Activated T-helper 1 cell treated with anti-CD3 and anti-CD28 coated beads, Interleukin-12 subunit alpha, Interleukin-12 subunit beta, Interleukin-2, Interleukin-4 antibody, amounts not matched to agents 30 ng/mL and 10 ng/mL and 1 ng/mL, durations not matched to agents 14 hours and 24 hours and 36 hours (primary cell): ENCODE results near the gene LAMB1. TPM values are rescaled to one million over a fixed set of nuclear protein-coding genes. Genes with fewer than 3 reads are reported as not detected.

Experiments
- DNase-seq: peaks from one replicate; pipeline ENCODE4 v3.0.0; 2021; ENCODE audit warnings: low spot score
- H3K27ac Mint-ChIP-seq: one replicate; pipeline ENCODE4 v1.8.0; 2021; ENCODE audit warnings: mild to moderate bottlenecking, mixed read lengths
- H3K27me3 Mint-ChIP-seq: one replicate; pipeline ENCODE4 v1.8.0; 2022; ENCODE audit warnings: mild to moderate bottlenecking, moderate library complexity, mixed read lengths; ENCODE audit not compliant: insufficient read depth
- H3K36me3 Mint-ChIP-seq: one replicate; pipeline ENCODE4 v1.8.0; 2021; ENCODE audit warnings: low read depth, mixed read lengths
- H3K4me1 Mint-ChIP-seq: one replicate; pipeline ENCODE4 v1.8.0; 2021; ENCODE audit warnings: low read depth, mixed read lengths
- H3K4me3 Mint-ChIP-seq: one replicate; pipeline ENCODE4 v1.8.0; 2021; ENCODE audit warnings: mild to moderate bottlenecking, moderate library complexity, mixed read lengths
- H3K9me3 Mint-ChIP-seq: one replicate; pipeline ENCODE4 v1.8.0; 2021; ENCODE audit warnings: mixed read lengths
- intact Hi-C: fragments of 100-400 bp; cut with micrococcal nuclease; formaldehyde crosslinking; loops from one replicate; pipeline ENCODE4 v1.15.1; 2024
- total RNA-seq: library from RNA; stranded (reverse); gene quantifications from 2 replicates; pipeline ENCODE4 v1.2.3, GENCODE V29; 2022

Gene LAMB1
- total RNA-seq, 1 donor from 2014 or later, result not detected

GRCh38 chr7:108014747-108015682 lies 12.1 kb upstream of the LAMB1 start:
- H3K9me3 Mint-ChIP-seq, result no peaks in the 10 kb centered on the region
- intact Hi-C loops, result no loop called here
- H3K27me3 Mint-ChIP-seq, result peaks cover 2% of the 10 kb centered on the region

DNA sequence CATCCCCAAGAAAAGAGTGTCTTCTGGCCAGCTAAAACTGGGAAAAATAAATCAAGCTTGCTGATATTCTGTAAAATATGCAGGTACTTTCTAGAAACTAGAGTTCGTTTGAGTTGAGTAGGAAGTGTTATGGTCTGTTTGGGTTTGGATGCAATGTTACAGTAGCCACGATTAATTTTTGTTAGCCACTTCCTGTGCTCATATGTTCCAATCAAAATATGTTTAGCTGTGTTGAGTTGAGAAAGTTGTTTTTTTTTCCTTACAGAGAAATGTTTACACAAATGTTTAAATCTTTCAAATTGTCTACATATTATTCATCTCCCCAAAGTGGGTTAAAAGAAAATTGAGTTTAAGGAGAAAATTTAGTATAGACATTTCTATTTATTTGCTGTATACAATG lies 11.3 kb upstream of the LAMB1 start:
- intact Hi-C loops, result no loop called here
- Mint-ChIP-seq H3K27me3 (peaks cover 2% of the 10 kb centered on the region), H3K27ac (no peak overlapping the region), H3K4me1 (no peaks in the 10 kb centered on the region), H3K36me3 (no peaks in the 10 kb centered on the region), H3K4me3 (no peak overlapping the region), H3K9me3 (no peaks in the 10 kb centered on the region)
- DNase-seq, result no peak

More at GRCh38 chr7:108014747-108015682, 12.1 kb upstream of the LAMB1 start:
- no peaks in the 10 kb centered on the region for H3K36me3 Mint-ChIP-seq
- no peak overlapping the region for H3K27ac Mint-ChIP-seq
- H3K4me1 Mint-ChIP-seq, result no peaks in the 10 kb centered on the region
- no peak overlapping the region for H3K4me3 Mint-ChIP-seq
- DNase-seq, result no peak

GRCh38 chr7:108012499-108013430 lies 9.8 kb upstream of the LAMB1 start:
- Mint-ChIP-seq H3K27ac (no peak overlapping the region), H3K36me3 (no peaks in the 10 kb centered on the region), H3K4me3 (no peak overlapping the region), H3K9me3 (no peaks in the 10 kb centered on the region), H3K27me3 (peaks cover 2% of the 10 kb centered on the region), H3K4me1 (no peaks in the 10 kb centered on the region)
- intact Hi-C loops, result no loop called here
- DNase-seq, result no peak

- no peak overlapping the region for H3K27ac Mint-ChIP-seq
- intact Hi-C loops, result no loop called here
- no peak overlapping the region for H3K4me3 Mint-ChIP-seq
- DNase-seq, result no peak
- peaks cover 13% of the 10 kb centered on the region for H3K27me3 Mint-ChIP-seq
- no peaks in the 10 kb centered on the region for H3K36me3 Mint-ChIP-seq
- no peaks in the 10 kb centered on the region for H3K9me3 Mint-ChIP-seq
- H3K4me1 Mint-ChIP-seq, result no peaks in the 10 kb centered on the region
Observed at GRCh38 chr7:108010377-108010776, 7.4 kb upstream of the LAMB1 start.

DNA sequence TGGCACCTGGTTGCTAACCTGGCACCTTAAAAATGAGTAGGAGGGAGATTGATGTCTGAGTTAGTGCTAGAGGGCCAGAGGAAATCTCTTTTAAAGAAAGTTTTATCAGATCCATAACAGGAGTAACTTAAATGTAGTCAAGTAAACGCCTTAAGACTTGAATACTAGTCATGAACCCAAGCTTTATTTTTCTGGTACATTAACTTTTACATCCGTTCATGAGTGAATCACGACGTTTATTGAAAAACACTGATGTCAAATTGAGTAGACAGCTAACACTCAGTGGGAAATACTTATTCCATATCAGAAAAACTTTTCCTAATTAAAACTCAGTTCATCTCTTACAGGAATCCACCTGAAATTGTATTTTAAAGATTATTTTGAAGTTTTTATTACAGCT lies 6.9 kb upstream of the LAMB1 start:
- no peak for DNase-seq

DNA sequence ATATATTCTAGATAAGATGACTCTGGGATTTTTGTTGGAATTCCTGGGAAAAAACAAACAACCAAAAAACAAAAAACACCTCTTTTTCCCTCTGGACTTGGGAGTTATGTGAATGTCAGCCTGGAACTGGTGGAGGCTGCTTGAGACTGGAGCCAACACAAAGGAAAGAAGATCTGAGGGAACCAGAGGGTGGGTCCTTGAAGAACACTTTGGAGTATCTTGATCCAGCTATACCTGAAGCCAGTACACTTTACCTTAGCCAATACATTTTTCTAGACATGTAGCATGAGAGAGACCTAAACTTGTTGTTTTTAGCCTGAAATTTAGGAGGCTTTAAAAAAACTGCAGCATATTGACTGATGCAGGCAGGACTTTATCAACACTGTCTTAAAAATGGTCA lies 5.9 kb upstream of the LAMB1 start:
- Mint-ChIP-seq H3K27me3 (peaks cover 28% of the 10 kb centered on the region), H3K27ac (no peak overlapping the region), H3K4me3 (no peak overlapping the region), H3K4me1 (no peaks in the 10 kb centered on the region), H3K36me3 (no peaks in the 10 kb centered on the region), H3K9me3 (no peaks in the 10 kb centered on the region)
- no peak for DNase-seq
- intact Hi-C loops, result loop anchor here (5.0 kb wide), 1 partner anchor 138 kb away; no protein-coding TSS in a partner anchor

More for the DNA sequence above, 6.9 kb upstream of the LAMB1 start:
- peaks cover 18% of the 10 kb centered on the region for H3K27me3 Mint-ChIP-seq
- no peaks in the 10 kb centered on the region for H3K9me3 Mint-ChIP-seq
- no peak overlapping the region for H3K27ac Mint-ChIP-seq
- intact Hi-C loops, result loop anchor here (5.0 kb wide), 1 partner anchor 137 kb away; no protein-coding TSS in a partner anchor
- no peaks in the 10 kb centered on the region for H3K36me3 Mint-ChIP-seq
- no peaks in the 10 kb centered on the region for H3K4me1 Mint-ChIP-seq
- no peak overlapping the region for H3K4me3 Mint-ChIP-seq

DNA sequence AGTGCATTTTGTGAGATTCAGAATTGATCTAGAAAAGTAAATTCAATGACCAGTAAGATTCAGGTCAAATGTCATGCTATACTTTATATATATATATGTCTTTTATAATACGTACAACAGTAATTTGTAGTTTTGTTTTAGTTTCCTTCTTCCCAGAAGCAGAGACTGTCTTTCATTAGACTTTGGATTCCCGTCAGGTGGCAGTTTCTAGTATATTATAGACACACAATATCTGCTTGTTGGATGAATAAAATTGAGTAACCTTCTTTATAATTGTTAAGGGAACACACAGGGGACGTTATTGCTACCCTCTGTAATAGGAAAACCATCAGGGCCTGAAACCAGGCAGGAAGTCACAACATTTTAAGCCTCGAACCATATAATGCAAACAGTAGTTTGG lies 5.3 kb upstream of the LAMB1 start:
- Mint-ChIP-seq H3K27me3 (peaks cover 32% of the 10 kb centered on the region), H3K9me3 (no peaks in the 10 kb centered on the region), H3K4me3 (no peak overlapping the region), H3K36me3 (no peaks in the 10 kb centered on the region), H3K4me1 (no peaks in the 10 kb centered on the region), H3K27ac (no peak overlapping the region)
- DNase-seq, result no peak
- intact Hi-C loops, result loop anchor here (5.0 kb wide), 1 partner anchor 139 kb away; no protein-coding TSS in a partner anchor

GRCh38 chr7:108007762-108008161 lies 4.8 kb upstream of the LAMB1 start:
- peaks cover 34% of the 10 kb centered on the region for H3K27me3 Mint-ChIP-seq
- DNase-seq, result no peak
- no peaks in the 10 kb centered on the region for H3K4me1 Mint-ChIP-seq
- H3K36me3 Mint-ChIP-seq, result no peaks in the 10 kb centered on the region
- H3K9me3 Mint-ChIP-seq, result no peaks in the 10 kb centered on the region
- H3K27ac Mint-ChIP-seq, result no peak overlapping the region
- no peak overlapping the region for H3K4me3 Mint-ChIP-seq
- intact Hi-C loops, result loop anchor here (5.0 kb wide), 1 partner anchor 140 kb away; no protein-coding TSS in a partner anchor

GRCh38 chr7:108007261-108007660 lies 4.3 kb upstream of the LAMB1 start:
- Mint-ChIP-seq H3K36me3 (no peaks in the 10 kb centered on the region), H3K27me3 (peaks cover 37% of the 10 kb centered on the region), H3K9me3 (no peaks in the 10 kb centered on the region), H3K4me3 (no peak overlapping the region), H3K4me1 (no peaks in the 10 kb centered on the region), H3K27ac (no peak overlapping the region)
- DNase-seq, result no peak
- intact Hi-C loops, result loop anchor here (5.0 kb wide), 1 partner anchor 140 kb away; no protein-coding TSS in a partner anchor

DNA sequence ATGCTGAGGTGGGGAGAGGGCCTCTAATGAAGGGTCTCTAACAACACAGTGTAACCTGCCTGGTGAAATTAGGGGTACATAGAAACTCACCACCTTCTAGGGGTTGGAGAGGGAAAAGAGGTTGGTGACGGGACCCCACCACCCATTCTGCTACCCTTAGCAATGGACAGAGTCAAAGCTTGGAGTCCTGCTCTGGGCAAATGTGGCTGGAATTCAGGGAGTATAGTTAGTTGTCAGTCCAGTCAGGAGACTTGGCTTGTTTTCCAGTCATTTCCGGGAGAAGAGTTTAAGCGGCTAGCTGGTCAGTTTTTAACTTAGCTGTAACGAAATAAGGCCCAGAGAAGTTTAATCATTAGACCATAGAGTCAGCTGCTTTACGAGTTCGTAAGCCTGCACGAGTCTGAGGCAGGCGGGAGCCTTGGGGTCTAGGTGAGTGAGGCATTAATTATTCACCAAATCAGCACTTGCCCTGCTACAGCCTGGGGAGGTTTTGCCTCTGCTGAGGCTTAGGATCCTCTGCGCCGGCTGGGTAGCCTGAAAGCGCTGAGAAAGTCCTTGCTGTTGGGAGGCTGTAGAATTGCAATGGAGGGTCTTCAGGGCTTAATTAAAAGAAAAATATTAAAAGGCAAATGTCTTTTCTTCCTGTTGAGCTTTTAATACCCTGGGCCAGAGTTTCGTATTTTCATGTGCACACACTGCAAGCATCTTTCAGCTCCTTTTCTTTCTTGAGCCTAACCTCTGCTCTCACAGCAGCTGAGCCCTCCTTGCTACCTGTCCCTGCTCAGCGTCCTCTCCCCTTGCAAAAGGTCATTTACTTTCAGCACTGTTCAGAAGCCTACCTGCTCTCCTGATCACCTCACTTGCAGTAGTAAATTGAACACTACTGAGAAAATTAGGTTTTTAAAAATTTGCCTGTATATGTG lies 1.5 kb upstream of the LAMB1 start:
- intact Hi-C loops, result loop anchor here (5.0 kb wide), 1 partner anchor 143 kb away; no protein-coding TSS in a partner anchor
- H3K4me1 Mint-ChIP-seq, result no peaks in the 10 kb centered on the region
- peak overlapping the region; percentile 17 for H3K4me3 Mint-ChIP-seq
- H3K36me3 Mint-ChIP-seq, result no peaks in the 10 kb centered on the region
- no peaks in the 10 kb centered on the region for H3K9me3 Mint-ChIP-seq
- DNase-seq, result no peak
- peak overlapping the region; percentile 12 for H3K27ac Mint-ChIP-seq
- peaks cover 54% of the 10 kb centered on the region for H3K27me3 Mint-ChIP-seq

- intact Hi-C loops, result no loop called here
- peaks cover 60% of the 10 kb centered on the region for H3K27me3 Mint-ChIP-seq
- H3K27ac Mint-ChIP-seq, result no peak overlapping the region
- H3K4me3 Mint-ChIP-seq, result peak overlapping the region; percentile 17
- no peaks in the 10 kb centered on the region for H3K36me3 Mint-ChIP-seq
- no peak for DNase-seq
- H3K4me1 Mint-ChIP-seq, result no peaks in the 10 kb centered on the region
- H3K9me3 Mint-ChIP-seq, result no peaks in the 10 kb centered on the region
Observed at GRCh38 chr7:108003599-108003935, 606 bp upstream of the LAMB1 start.
